Mesenchymal stem cell (in vitro differentiated cells and primary cell): ENCODE measurements around the gene NONO.
A peak's percentile ranks its signal among the peaks of the same experiment; 100 is the strongest.

Source experiments
- DNase-seq: peaks from one replicate; pipeline ENCODE4 v3.0.0-alpha.2; 2013
- H2AFZ ChIP-seq: one replicate; pipeline ENCODE4 v1.6.1; 2013; ENCODE audit warnings: low read depth, mild to moderate bottlenecking, control low read depth, inconsistent platforms, low read length, moderate library complexity
- H2AK5ac ChIP-seq: 2 replicates; pipeline ENCODE4 v1.6.1; 2013; ENCODE audit warnings: low read length, moderate library complexity, mild to moderate bottlenecking, inconsistent platforms; ENCODE audit not compliant: severe bottlenecking
- H2BK120ac ChIP-seq: one replicate; pipeline ENCODE4 v1.6.1; 2013; ENCODE audit warnings: low read depth, mild to moderate bottlenecking, inconsistent platforms, low read length, moderate library complexity
- H2BK12ac ChIP-seq, 2 experiments: one replicate each; pipeline ENCODE4 v1.6.1; 2013; ENCODE audit warnings: inconsistent platforms in 2 of 2, low read length in 2 of 2, mild to moderate bottlenecking in 2 of 2, moderate library complexity in 2 of 2, control low read depth in 1 of 2
- H2BK15ac ChIP-seq: one replicate; pipeline ENCODE4 v1.6.1; 2013; ENCODE audit warnings: mild to moderate bottlenecking, low read depth, inconsistent platforms; ENCODE audit not compliant: poor library complexity, severe bottlenecking
- H2BK5ac ChIP-seq: 2 replicates; pipeline ENCODE4 v1.6.1; 2013; ENCODE audit warnings: low read depth, mild to moderate bottlenecking, low read length, control low read depth, inconsistent platforms; ENCODE audit not compliant: poor library complexity, severe bottlenecking
- H3K14ac ChIP-seq, 2 experiments: one replicate each; pipeline ENCODE4 v1.6.1; 2013; ENCODE audit warnings: inconsistent platforms in 2 of 2, low read length in 2 of 2, control low read depth in 1 of 2, mild to moderate bottlenecking in 1 of 2, moderate library complexity in 1 of 2
- H3K18ac ChIP-seq, 2 experiments: one replicate each; pipeline ENCODE4 v1.6.1; 2013; ENCODE audit warnings: inconsistent platforms in 2 of 2, low read length in 2 of 2, control low read depth in 1 of 2, low read depth in 1 of 2, mild to moderate bottlenecking in 1 of 2
- H3K23ac ChIP-seq, 2 experiments: one replicate each; pipeline ENCODE4 v1.6.1; 2013; ENCODE audit warnings: inconsistent platforms in 2 of 2, low read length in 2 of 2, mild to moderate bottlenecking in 2 of 2, moderate library complexity in 2 of 2, control low read depth in 1 of 2
- H3K27ac ChIP-seq: 2 replicates; pipeline ENCODE4 v1.5.1; 2013; ENCODE audit warnings: mild to moderate bottlenecking, moderate library complexity, low read length, control low read depth, inconsistent platforms; ENCODE audit not compliant: poor library complexity, severe bottlenecking
- H3K27me3 ChIP-seq, 2 experiments: 2 replicates each; pipeline versions ENCODE4 v1.6.1 to v1.7.0; 2013; ENCODE audit warnings: low read length in 2 of 2, mild to moderate bottlenecking in 2 of 2, moderate library complexity in 2 of 2, control low read depth in 1 of 2, inconsistent platforms in 1 of 2; ENCODE audit not compliant: control insufficient read depth in 1 of 2, insufficient read depth in 1 of 2
- H3K36me3 ChIP-seq, 2 experiments: 2 replicates each; pipeline versions ENCODE4 v1.6.1 to v1.7.0; 2013; ENCODE audit warnings: low read length in 2 of 2, control low read depth in 1 of 2, inconsistent platforms in 1 of 2, low read depth in 1 of 2, mild to moderate bottlenecking in 1 of 2; ENCODE audit not compliant: insufficient read depth in 2 of 2, control insufficient read depth in 1 of 2
- H3K4ac ChIP-seq, 2 experiments: one replicate each; pipeline ENCODE4 v1.6.1; 2013; ENCODE audit warnings: inconsistent platforms in 2 of 2, low read length in 2 of 2, mild to moderate bottlenecking in 2 of 2, moderate library complexity in 2 of 2, control low read depth in 1 of 2, low read depth in 1 of 2
- H3K4me1 ChIP-seq: 2 replicates; pipeline ENCODE4 v1.6.1; 2013; ENCODE audit warnings: low read depth, low read length, control low read depth; ENCODE audit not compliant: control insufficient read depth, insufficient read depth
- H3K4me2 ChIP-seq: 2 replicates; pipeline ENCODE4 v1.6.1; 2013; ENCODE audit warnings: low read length, mild to moderate bottlenecking, inconsistent platforms; ENCODE audit not compliant: poor library complexity, severe bottlenecking
- H3K4me3 ChIP-seq, 2 experiments: 2 replicates each; pipeline versions ENCODE4 v1.5.1 to v1.7.0; 2013; ENCODE audit warnings: low read length in 2 of 2, mild to moderate bottlenecking in 2 of 2, control low read depth in 1 of 2, low read depth in 1 of 2; ENCODE audit not compliant: insufficient read depth in 1 of 2
- H3K79me1 ChIP-seq: replicated peaks from 2 replicates; pipeline ENCODE4 v1.6.1; 2013; ENCODE audit warnings: mild to moderate bottlenecking, control low read depth, low read length, inconsistent platforms; ENCODE audit not compliant: poor library complexity, severe bottlenecking
- H3K9ac ChIP-seq: 2 replicates; pipeline ENCODE4 v1.7.0; 2013; ENCODE audit warnings: mild to moderate bottlenecking, low read length, moderate library complexity
- H3K9me3 ChIP-seq: 2 replicates; pipeline ENCODE4 v1.7.0; 2013; ENCODE audit warnings: mild to moderate bottlenecking, low read length; ENCODE audit not compliant: control insufficient read depth
- H4K8ac ChIP-seq: one replicate; pipeline ENCODE4 v1.6.1; 2013; ENCODE audit warnings: inconsistent platforms, mild to moderate bottlenecking, low read length, moderate library complexity
- H4K91ac ChIP-seq: one replicate; pipeline ENCODE4 v1.6.1; 2013; ENCODE audit warnings: mild to moderate bottlenecking, low read length, inconsistent platforms
- WGBS: methylation state at CpG from one replicate; pipeline ENCODE4 v1.1.7; 2013; ENCODE audit warnings: mixed read lengths; 5-methylcytosine and 5-hydroxymethylcytosine counted together

NONO gene

GRCh38 chrX:71285929-71286328, 2.5 kb downstream of the NONO start:
- Histone ChIP-seq H3K27me3 (no peaks in the 10 kb centered on the region), H3K4me2 (no peak overlapping the region), H2AK5ac (no peak overlapping the region), H2AFZ (no peak overlapping the region), H2BK15ac (no peak overlapping the region), H3K27ac (no peak overlapping the region), H2BK12ac (no peak overlapping the region), H3K4me3 (peak overlapping the region in 1 of 2 experiments; percentile 87), H4K91ac (no peak overlapping the region), H3K9me3 (no peaks in the 10 kb centered on the region), H3K4ac (no peak overlapping the region), H2BK120ac (no peak overlapping the region), H2BK5ac (no peak overlapping the region), H3K9ac (peak overlapping the region; percentile 98), H3K23ac (no peak overlapping the region), H3K36me3 (peaks cover 2 to 25% of the 10 kb centered on the region in 2 experiments), H3K4me1 (peaks cover 1% of the 10 kb centered on the region), H4K8ac (no peak overlapping the region), H3K18ac (no peak overlapping the region), H3K79me1 (no peaks in the 10 kb centered on the region), H3K14ac (no peak overlapping the region)
- no peak for DNase-seq

GRCh38 chrX:71291381-71291780, 7.9 kb downstream of the NONO start:
- Histone ChIP-seq H3K4me3 (no peak overlapping the region), H3K27ac (no peak overlapping the region), H4K91ac (no peak overlapping the region), H3K18ac (no peak overlapping the region), H3K4me1 (peaks cover 6% of the 10 kb centered on the region), H2AK5ac (no peak overlapping the region), H3K23ac (no peak overlapping the region), H2AFZ (no peak overlapping the region), H2BK12ac (no peak overlapping the region), H2BK15ac (no peak overlapping the region), H3K79me1 (no peaks in the 10 kb centered on the region), H4K8ac (no peak overlapping the region), H3K36me3 (peaks cover 24 to 59% of the 10 kb centered on the region in 2 experiments), H3K9ac (no peak overlapping the region), H3K4me2 (no peak overlapping the region), H2BK120ac (no peak overlapping the region), H3K4ac (no peak overlapping the region), H3K14ac (no peak overlapping the region), H2BK5ac (no peak overlapping the region), H3K9me3 (no peaks in the 10 kb centered on the region), H3K27me3 (no peaks in the 10 kb centered on the region)
- DNase-seq = peak; percentile 33
- WGBS = 92% methylated on average over 3 of the region's 6 CpGs

- Histone ChIP-seq H3K36me3 (peaks cover 29 to 71% of the 10 kb centered on the region in 2 experiments), H2AFZ (no peak overlapping the region), H3K27ac (peak overlapping the region; percentile 86), H3K9ac (no peak overlapping the region), H3K79me1 (peaks cover 1% of the 10 kb centered on the region), H3K14ac (no peak overlapping the region), H3K4ac (no peak overlapping the region), H3K27me3 (no peaks in the 10 kb centered on the region), H4K91ac (no peak overlapping the region), H3K9me3 (no peaks in the 10 kb centered on the region), H4K8ac (no peak overlapping the region), H3K23ac (no peak overlapping the region), H2AK5ac (no peak overlapping the region), H3K4me3 (no peak overlapping the region), H3K4me2 (no peak overlapping the region), H2BK5ac (no peak overlapping the region), H2BK15ac (no peak overlapping the region), H3K4me1 (peaks cover 6% of the 10 kb centered on the region), H2BK120ac (no peak overlapping the region), H2BK12ac (no peak overlapping the region), H3K18ac (no peak overlapping the region)
- 91% methylated on average over 2 of the region's 7 CpGs for WGBS
- no peak for DNase-seq
These were observed 9.4 kb downstream of the NONO start for GRCh38 chrX:71292669-71293365.

- H3K4ac ChIP-seq = no peak overlapping the region
- H3K4me1 ChIP-seq = peaks cover 6% of the 10 kb centered on the region
- no peak overlapping the region for H3K4me2 ChIP-seq
- DNase-seq = no peak
- no peak overlapping the region for H3K27ac ChIP-seq
- no peaks in the 10 kb centered on the region for H3K9me3 ChIP-seq
- no peak overlapping the region for H4K91ac ChIP-seq
- H2BK15ac ChIP-seq = no peak overlapping the region
- no peak overlapping the region for H2BK120ac ChIP-seq
- H3K14ac ChIP-seq = no peak overlapping the region
- WGBS = over 99% methylated on average over 6 of the region's 6 CpGs
- no peaks in the 10 kb centered on the region for H3K27me3 ChIP-seq
- H2BK12ac ChIP-seq = no peak overlapping the region
- H3K79me1 ChIP-seq = peaks cover 1% of the 10 kb centered on the region
- H2BK5ac ChIP-seq = no peak overlapping the region
- H2AK5ac ChIP-seq = no peak overlapping the region
- H3K9ac ChIP-seq = no peak overlapping the region
- H3K36me3 ChIP-seq = peaks cover 43 to 78% of the 10 kb centered on the region in 2 experiments
- no peak overlapping the region for H3K23ac ChIP-seq
- H3K18ac ChIP-seq = no peak overlapping the region
- H2AFZ ChIP-seq = no peak overlapping the region
- no peak overlapping the region for H4K8ac ChIP-seq
- no peak overlapping the region for H3K4me3 ChIP-seq
These were observed 13.4 kb downstream of the NONO start for GRCh38 chrX:71296806-71297205.
